Right lobe of liver (tissue), 6 donors: ENCODE data around the gene KMT2E. TPM values are rescaled to one million over a fixed set of nuclear protein-coding genes. Genes with fewer than 3 reads are reported as not detected.
"Not testable (repeated sequence)": the region's sequence is repeated elsewhere in the genome, so short reads cannot be mapped to it uniquely, and the experiment has no call there.

ENCODE experiments used
- ATAC-seq, 4 donors: fragments of 200-7000 bp; cut with Tn5 transposase; one replicate each; pipeline ENCODE4 v1.9.1; 2020; ENCODE audit warnings: mild to moderate bottlenecking in 4 of 4, moderate library complexity in 4 of 4
- DNase-seq, 3 donors: peaks; one replicate each; pipeline ENCODE4 v3.0.0-alpha.2; 2020
- H3K27ac ChIP-seq, 3 donors: fragments of 200-600 bp; one replicate each; pipeline ENCODE4 v1.8.0; 2022
- H3K27me3 ChIP-seq, 2 donors: fragments of 200-600 bp; one replicate each; pipeline ENCODE4 v1.8.0; 2022
- H3K36me3 ChIP-seq, 4 donors: fragments of 200-600 bp; sonication (generic) in 1 of 4; one replicate each; pipeline versions ENCODE4 v1.5.1 to v1.8.0; 2017 to 2022; ENCODE audit warnings: control low read depth in 1 of 4
- H3K4me1 ChIP-seq, 4 donors: fragments of 200-600 bp; sonication (generic) in 1 of 4; one replicate each; pipeline versions ENCODE4 v1.5.1 to v1.8.0; 2017 to 2022; ENCODE audit warnings: control low read depth in 1 of 4
- H3K4me3 ChIP-seq, 3 donors: fragments of 200-600 bp; one replicate each; pipeline ENCODE4 v1.8.0; 2022
- H3K9me3 ChIP-seq, 4 donors: fragments of 200-600 bp; sonication (generic) in 1 of 4; one replicate each; pipeline versions ENCODE4 v1.5.1 to v1.8.0; 2017 to 2022; ENCODE audit warnings: control low read depth in 1 of 4
- CTCF ChIP-seq, 4 donors: fragments of 200-600 bp in 3 of 4; fragments of 450-650 bp in 1 of 4; IDR thresholded peaks; one replicate each; pipeline versions ENCODE4 v1.5.1 to v1.8.0; 2016 to 2022; ENCODE audit warnings: antibody characterized with exemption in 4 of 4, mild to moderate bottlenecking in 2 of 4
- POLR2A ChIP-seq: fragments of 450-650 bp; IDR thresholded peaks from one replicate; pipeline ENCODE4 v1.6.1; 2017; ENCODE audit warnings: antibody characterized with exemption, mild to moderate bottlenecking
- WGBS: methylation state at CpG from one replicate; pipeline ENCODE4 v1.1.6; 2018; ENCODE audit warnings: low coverage, low lambda C conversion rate; ENCODE audit not compliant: insufficient coverage; ENCODE audit errors: missing lambda C conversion rate; 5-methylcytosine and 5-hydroxymethylcytosine counted together
- intact Hi-C, 2 donors: fragments of 100-400 bp; cut with DNase I; formaldehyde crosslinking; loops; one replicate each; pipeline versions ENCODE4 v1.11.2 to v1.14.1; 2022
- total RNA-seq, 6 experiments: library from RNA; depleted of rRNA in 2 of 6; stranded (reverse); fragments of >200 nt in 2 of 6; fragmentation: NEBNext Ultra II Directional in 3 of 6; extraction: Animal tissue kit (Norgen Biotek cat#: 25700) in 3 of 6; gene quantifications; one replicate each; pipeline versions ENCODE4 v1.1.0 to v1.2.4, GENCODE V29; 2016 to 2023
- donor health status: DM: no; HTN: yes; CAD: no.
- donor health status: DM: no; HTN: no; CAD: no.
- donor health status: DM: no; HTN: no; CAD: no.
- donor health status: DM: no; HTN: yes; CAD: no.
- donor health status: DM: no; HTN: yes; CAD: no.

The KMT2E gene
- total RNA-seq, 6 experiments from 2014 or later, result 21.6 to 31.6 (median 25.3) TPM

- 78% methylated on average over 7 of the region's 18 CpGs for WGBS
- peaks cover 0 to 79% (median 19%) of the 10 kb centered on the region in 4 donors for H3K4me1 ChIP-seq
- no peaks in the 10 kb centered on the region for H3K9me3 ChIP-seq
- H3K36me3 ChIP-seq, result no peaks in the 10 kb centered on the region
- H3K27ac ChIP-seq, result no peak overlapping the region
- ATAC-seq, result peak in 1 of 4 donors; percentile 33
- no peak for DNase-seq
- no peaks in the 10 kb centered on the region for H3K27me3 ChIP-seq
- H3K4me3 ChIP-seq, result no peak overlapping the region
- TF ChIP-seq CTCF (IDR thresholded peaks at IDR 0.05), result no peak
- no peak for TF ChIP-seq POLR2A
- intact Hi-C loops, result no loop called here
Observed at GRCh38 chr7:105000927-105001336, 13.1 kb upstream of the KMT2E start.

- TF ChIP-seq CTCF (IDR thresholded peaks at IDR 0.05), result no peak
- TF ChIP-seq POLR2A, result no peak
- H3K27ac ChIP-seq, result no peak overlapping the region
- no peaks in the 10 kb centered on the region for H3K36me3 ChIP-seq
- H3K4me3 ChIP-seq, result no peak overlapping the region
- intact Hi-C loops, result no loop called here
- ATAC-seq, result peak in 1 of 4 donors; percentile 21
- peaks cover 0 to 80% (median 19%) of the 10 kb centered on the region in 4 donors for H3K4me1 ChIP-seq
- WGBS, result 81% methylated on average over 5 of the region's 5 CpGs
- H3K27me3 ChIP-seq, result no peaks in the 10 kb centered on the region
- H3K9me3 ChIP-seq, result no peaks in the 10 kb centered on the region
- no peak for DNase-seq
Observed at GRCh38 chr7:105001652-105002184, 12.3 kb upstream of the KMT2E start.

- TF ChIP-seq CTCF (IDR thresholded peaks at IDR 0.05) (no peak), POLR2A (no peak)
- 23% methylated on average over 5 of the region's 5 CpGs for WGBS
- Histone ChIP-seq H3K27ac (peak overlapping the region in 1 of 3 donors; percentile 11), H3K9me3 (no peaks in the 10 kb centered on the region), H3K4me1 (peaks cover 0 to 84% (median 19%) of the 10 kb centered on the region in 4 donors), H3K4me3 (no peak overlapping the region), H3K36me3 (no peaks in the 10 kb centered on the region), H3K27me3 (no peaks in the 10 kb centered on the region)
- intact Hi-C loops, result no loop called here
- peak in 3 of 4 donors; percentile 28 to 75 (median 29) for ATAC-seq
- no peak for DNase-seq
Observed at GRCh38 chr7:105003275-105003674, 10.7 kb upstream of the KMT2E start.

- WGBS, result 92% methylated on average over 1 of the region's 1 CpG
- peaks cover 0 to 87% (median 18%) of the 10 kb centered on the region in 4 donors for H3K4me1 ChIP-seq
- H3K4me3 ChIP-seq, result no peak overlapping the region
- peak in 3 of 4 donors; percentile 6 to 30 (median 11) for ATAC-seq
- no peak for DNase-seq
- no peak for TF ChIP-seq CTCF (IDR thresholded peaks at IDR 0.05)
- H3K9me3 ChIP-seq, result no peaks in the 10 kb centered on the region
- no peak overlapping the region for H3K27ac ChIP-seq
- intact Hi-C loops, result no loop called here
- H3K27me3 ChIP-seq, result no peaks in the 10 kb centered on the region
- no peaks in the 10 kb centered on the region for H3K36me3 ChIP-seq
Observed at GRCh38 chr7:105003872-105004510, 10.0 kb upstream of the KMT2E start.

- peaks cover 0 to 90% (median 18%) of the 10 kb centered on the region in 4 donors for H3K4me1 ChIP-seq
- ATAC-seq, H3K27me3 ChIP-seq, intact Hi-C loops, H3K4me3 ChIP-seq, H3K27ac ChIP-seq, H3K36me3 ChIP-seq, DNase-seq, H3K9me3 ChIP-seq: not testable (repeated sequence)
- 79% methylated on average over 8 of the region's 8 CpGs for WGBS
Observed at GRCh38 chr7:105005006-105005405, 9.0 kb upstream of the KMT2E start.

GRCh38 chr7:105005486-105005885 is 8.5 kb upstream of the KMT2E start:
- ATAC-seq, result not testable (repeated sequence)

More at GRCh38 chr7:105005486-105005885, 8.5 kb upstream of the KMT2E start:
- H3K36me3 ChIP-seq, H3K4me3 ChIP-seq, H3K27me3 ChIP-seq, DNase-seq, H3K9me3 ChIP-seq, intact Hi-C loops, H3K27ac ChIP-seq: not testable (repeated sequence)
- peaks cover 0 to 91% (median 20%) of the 10 kb centered on the region in 4 donors for H3K4me1 ChIP-seq
- 96% methylated on average over 10 of the region's 12 CpGs for WGBS
